Measurements from ENCODE around the gene FAF1. TPM values are rescaled to one million over a fixed set of nuclear protein-coding genes. Genes with fewer than 3 reads are reported as not detected.
"Not testable (repeated sequence)": the region's sequence is repeated elsewhere in the genome, so short reads cannot be mapped to it uniquely, and the experiment has no call there.

The FAF1 gene
- polyA plus RNA-seq (ENCODE audit: insufficient read length in 3 of 3), result 10 to 100 TPM; 69.2 to 76.7 (median 73.4) TPM

DNA sequence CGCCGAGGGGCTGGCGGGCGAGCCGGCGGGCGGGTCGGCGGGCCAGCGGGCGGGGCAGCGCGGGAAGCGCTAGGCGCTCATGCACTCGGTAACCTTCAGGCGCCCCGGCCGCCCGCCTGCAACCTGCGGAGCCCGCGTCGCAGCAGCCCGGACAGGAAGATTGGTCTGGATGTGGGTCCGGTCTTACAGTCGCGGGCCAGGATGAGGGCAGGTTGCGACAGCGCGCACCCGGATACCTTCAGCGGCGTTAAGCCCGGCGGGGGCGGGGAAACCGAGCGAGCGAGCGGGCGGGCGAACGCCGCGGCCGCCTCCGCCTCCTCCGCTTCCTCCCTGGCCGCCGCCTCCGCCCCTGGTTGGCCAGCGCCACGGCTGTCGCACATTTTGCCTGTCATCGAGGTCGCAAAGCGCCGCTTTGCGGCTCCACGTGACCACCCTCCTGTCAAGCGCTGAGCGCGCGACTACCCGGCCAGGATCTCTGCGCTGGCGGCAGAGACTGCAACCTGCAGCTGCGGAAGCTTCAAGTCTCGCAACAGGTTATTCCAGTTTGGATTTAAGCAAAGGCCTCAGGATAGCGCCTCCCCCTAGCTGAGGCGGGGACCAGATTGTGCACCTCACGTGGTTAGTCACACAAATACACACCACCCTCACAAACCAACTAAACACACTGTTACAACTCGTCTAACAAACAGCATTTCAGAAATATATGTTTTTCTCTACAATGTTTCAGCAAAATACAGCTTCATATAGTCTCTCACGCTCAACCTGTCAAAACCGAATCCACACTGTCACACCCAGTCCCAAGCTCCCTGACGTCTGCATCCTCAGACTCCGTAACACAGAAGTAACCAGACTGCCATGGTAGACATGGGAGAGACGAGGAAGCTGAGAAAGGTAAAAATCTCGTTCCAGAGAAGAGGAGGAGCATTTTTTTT, at the start of gene FAF1:
Gene FAF1, minus strand, starts transcription at position 355 of the 932 bp plus-strand sequence. CDS start 456 bp downstream, outside the sequence.
- DNase-seq (ENCODE audit: low read depth in 3 of 3, low spot score in 2 of 3), result peak; percentile 90 to 97 (median 92)

DNA sequence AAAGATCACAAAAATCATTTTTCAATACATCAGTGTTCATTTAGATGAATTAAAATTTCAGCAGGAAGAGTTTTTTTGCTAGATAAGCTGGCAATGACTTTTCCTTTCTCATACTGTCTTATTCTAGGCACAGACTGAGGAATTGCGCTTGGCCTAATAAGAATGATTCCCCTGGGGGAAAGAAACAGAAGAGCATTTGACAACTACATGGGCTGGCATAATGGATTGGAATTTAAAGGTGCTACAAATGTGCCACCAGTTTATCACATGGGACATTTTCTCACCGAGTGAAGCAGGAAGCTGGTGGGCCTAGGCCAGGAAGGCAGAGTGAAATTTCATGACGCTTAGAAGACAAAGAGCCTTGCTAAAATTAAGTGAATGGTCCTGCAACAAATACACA, 49.3 kb upstream of the FAF1 start:
- DNase-seq (ENCODE audit: low read depth in 3 of 3, low spot score in 2 of 3), result no peak

DNA sequence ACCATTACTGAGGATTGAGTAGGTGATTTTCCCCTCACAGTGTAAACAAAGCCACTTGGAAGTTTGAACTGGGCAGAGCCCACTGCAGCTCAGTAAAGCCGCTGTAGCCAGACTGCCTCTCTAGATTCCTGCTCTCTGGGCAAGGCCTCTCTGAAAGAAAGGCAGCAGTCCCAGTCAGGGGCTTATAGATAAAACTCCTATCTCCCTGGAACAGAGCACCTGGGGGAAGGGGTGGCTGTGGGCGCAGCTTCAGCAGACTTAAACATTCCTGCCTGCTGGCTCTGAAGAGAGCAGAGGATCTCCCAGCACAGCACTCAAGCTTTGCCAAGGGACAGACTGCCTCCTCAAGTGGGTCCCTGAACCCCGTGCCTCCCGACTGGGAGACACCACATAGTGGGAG, 45.5 kb upstream of the FAF1 start:
- not testable (repeated sequence) for DNase-seq (ENCODE audit: low read depth in 3 of 3, low spot score in 2 of 3)

DNA sequence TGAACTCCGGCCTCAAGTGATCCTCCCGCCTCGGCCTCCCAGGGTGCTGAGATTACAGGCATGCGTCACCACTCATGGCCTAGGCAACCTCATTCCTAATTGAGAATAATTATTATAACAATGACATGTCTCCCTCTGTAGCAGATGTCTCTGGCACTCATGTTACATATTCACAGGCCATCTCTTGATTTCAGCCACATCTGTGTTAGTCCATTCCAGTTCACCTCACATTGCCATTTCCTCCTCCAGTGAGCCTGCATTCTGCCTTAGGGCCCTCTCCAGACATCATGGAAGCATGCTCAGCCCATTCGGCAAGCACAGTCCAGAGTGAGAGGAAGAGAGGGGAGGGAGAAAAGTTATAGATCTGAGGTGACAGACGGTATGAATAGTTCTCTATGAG, 42.4 kb upstream of the FAF1 start:
- no peak for DNase-seq (ENCODE audit: low read depth in 3 of 3, low spot score in 2 of 3)

DNA sequence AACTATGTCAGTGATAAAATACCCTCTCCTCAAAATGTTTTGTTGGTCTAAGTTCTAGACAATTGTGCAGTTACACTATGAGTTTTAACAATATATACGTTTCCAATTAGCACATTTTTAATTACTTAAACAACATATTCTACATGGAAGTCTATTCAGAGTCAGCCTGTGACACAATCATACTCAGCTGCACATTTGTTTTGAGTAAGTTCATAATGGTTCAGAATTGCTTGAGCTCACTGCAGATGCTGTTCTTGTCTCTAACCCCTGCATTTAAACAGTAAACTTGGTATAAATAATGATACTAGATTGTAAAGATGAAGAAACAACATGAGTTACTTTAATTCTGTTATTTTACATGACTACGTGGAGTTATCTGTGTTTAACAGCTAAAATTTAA, 40.6 kb upstream of the FAF1 start:
- DNase-seq (ENCODE audit: low read depth in 3 of 3, low spot score in 2 of 3), result no peak

DNA sequence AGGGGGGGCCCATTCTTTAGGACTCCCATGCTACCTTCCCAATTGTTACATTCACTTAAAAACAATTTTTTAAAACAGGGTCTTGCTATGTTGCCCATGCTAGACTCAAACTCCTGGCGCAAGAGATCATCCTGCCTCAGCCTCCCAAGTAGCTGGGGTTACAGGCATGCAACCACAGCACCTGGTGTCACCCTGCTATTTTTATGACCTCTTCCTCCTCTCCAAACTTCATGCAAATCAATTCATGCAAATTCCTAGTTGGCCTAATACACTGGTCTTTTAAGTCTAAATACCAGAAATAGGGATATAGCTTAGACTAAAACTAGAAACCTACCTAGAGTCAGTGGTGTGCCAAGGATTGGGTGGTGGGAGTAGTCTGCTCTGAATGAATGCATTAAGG, 40.1 kb upstream of the FAF1 start:
- no peak for DNase-seq (ENCODE audit: low read depth in 3 of 3, low spot score in 2 of 3)

DNA sequence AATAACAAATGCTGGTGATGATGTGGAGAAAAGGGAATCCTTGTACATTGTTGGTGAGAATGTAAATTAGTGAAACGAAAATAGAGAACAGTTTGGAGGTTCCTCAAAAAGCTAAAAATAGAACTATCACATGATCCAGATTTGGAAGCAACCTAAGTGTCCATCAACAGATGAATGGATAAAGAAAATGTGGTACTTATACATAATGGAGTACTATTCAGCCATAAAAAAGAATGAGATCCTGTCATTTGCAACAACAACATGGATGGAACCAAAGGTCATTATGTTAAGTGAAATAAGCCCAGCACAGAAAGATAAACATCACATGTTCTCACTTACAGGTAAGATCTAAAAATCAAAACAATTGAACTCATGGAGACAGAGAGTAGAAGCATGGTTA, 39.3 kb upstream of the FAF1 start:
- not testable (repeated sequence) for DNase-seq (ENCODE audit: low read depth in 3 of 3, low spot score in 2 of 3)

DNA sequence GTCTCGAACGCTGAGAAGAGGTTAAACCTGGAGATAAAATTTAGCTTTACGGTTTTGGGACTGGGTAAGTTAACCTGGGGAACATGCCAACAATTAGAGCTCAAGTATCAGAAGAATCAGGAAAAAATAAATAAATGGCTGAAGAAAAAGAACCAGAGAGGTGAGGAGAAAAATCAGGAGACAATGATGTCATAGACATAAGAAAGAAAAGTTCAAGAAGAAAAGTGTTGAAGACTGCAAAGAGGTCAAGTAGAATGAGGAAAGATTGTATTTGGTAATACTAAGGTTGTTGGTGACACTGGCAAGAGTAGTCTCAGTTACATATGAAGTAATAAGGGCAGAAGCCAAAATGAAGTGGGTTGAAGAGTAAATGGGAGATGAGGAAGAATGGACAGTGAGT, 36.0 kb upstream of the FAF1 start:
- DNase-seq (ENCODE audit: low read depth in 3 of 3, low spot score in 2 of 3), result no peak

DNA sequence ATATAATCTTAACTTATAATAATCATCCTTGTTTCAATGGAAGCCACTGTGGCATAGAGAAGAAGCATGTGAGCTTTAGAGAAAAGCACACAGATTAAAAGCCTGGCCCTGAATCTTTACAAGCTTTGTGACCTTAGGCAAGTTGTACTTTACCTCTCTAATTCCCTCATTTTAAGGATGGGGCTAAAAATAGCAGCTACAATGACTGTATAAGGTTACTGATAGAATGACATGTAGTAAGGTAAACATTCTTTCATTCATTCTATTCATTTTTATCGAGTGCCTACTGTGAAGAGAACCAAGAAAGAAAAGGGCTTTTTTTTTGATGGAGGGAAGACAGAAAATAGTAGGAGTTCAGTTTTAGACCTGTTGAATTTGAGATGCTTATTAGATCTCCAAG, 35.6 kb upstream of the FAF1 start:
- DNase-seq (ENCODE audit: low read depth in 3 of 3, low spot score in 2 of 3), result no peak

DNA sequence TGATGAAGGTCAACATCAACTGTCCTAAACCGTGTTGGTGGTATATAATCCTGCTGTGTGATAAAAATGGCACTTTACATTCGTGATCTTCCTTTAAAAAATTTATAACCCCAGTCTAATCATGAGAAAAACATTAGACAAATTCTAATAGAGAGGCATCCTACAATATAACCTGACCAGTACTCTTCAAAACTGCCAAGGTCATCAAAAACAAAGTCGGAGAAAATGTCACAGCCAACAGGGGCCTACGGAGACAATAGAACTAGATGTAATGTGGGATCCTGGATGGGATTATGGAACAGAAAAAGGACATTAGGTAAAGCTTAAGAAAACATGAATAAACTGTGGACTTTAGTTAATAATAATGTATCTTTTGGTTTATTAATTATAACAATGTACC, 34.9 kb upstream of the FAF1 start:
- DNase-seq (ENCODE audit: low read depth in 3 of 3, low spot score in 2 of 3), result no peak

DNA sequence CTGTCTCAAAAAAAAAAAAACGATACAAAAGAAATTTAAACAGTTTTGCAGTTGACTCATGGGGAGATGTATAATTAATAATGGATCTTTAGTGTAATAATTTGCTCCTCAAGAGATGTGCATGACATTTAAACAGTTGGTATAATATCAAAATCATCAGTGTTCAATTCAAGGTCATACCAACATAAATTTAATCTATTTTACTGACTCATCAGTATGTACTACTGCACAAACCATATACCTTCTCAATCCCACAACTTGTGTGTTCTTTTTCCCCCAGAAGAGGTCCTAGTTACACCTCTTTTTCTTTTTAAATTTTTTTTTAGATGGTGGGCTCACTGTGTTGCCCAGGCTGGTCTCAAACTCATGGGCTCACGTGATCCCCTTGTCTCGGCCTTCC, 33.6 kb upstream of the FAF1 start:
- DNase-seq (ENCODE audit: low read depth in 3 of 3, low spot score in 2 of 3), result no peak

DNA sequence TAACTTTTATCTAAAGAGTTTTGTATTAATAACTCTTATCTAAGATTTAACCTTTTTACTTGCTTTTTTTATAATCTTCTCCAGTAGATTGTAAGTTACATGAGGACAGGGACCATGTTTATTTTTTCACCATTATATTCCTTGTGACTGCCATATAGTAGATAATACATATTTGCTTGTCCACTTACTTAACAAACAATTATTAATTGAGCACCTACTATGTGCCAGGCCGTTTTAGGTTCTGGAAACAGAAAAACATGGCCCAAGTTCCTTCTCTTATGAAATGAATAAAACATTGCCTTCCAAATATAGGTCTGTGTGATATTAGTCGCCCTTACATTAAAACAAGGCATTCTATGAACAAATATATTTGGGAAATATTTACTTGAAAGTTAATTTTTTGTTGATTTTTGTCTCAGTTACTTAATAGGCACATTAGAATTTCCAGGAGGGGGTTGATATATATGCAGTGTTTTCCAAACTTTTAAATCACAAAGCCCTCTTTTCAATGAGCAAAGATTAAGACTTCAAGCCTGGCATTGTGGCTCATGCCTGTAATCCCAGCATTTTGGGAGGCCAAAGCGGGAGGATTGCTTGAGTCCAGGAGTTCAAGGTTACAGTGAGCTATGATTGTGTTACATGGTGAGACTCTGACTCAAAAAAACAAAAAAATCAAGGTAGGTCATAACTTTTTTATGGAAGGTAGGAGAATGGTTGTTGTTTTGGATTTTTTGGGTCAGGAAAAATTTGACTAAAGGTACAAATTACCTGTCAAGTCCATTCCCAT, 32.7 kb upstream of the FAF1 start:
- DNase-seq (ENCODE audit: low read depth in 3 of 3, low spot score in 2 of 3), result no peak

DNA sequence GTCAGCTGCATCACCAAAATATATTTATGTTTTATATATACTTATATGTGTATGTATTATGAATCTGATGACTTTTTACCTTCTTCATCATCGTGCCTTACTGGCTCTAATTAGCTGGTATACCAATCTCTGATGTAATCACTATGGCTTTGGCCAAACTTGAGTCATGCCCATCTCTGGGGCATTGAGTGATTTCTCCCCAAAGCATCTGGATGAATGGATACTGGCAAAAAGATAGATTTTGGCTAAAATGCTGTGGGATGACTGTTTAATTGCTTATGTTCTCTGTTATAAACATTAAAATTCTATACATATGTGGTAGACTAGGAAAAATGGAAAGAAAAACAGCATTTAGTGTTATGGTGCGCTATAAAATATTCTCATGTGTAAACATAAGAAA, 29.6 kb upstream of the FAF1 start:
- DNase-seq (ENCODE audit: low read depth in 3 of 3, low spot score in 2 of 3), result no peak

DNA sequence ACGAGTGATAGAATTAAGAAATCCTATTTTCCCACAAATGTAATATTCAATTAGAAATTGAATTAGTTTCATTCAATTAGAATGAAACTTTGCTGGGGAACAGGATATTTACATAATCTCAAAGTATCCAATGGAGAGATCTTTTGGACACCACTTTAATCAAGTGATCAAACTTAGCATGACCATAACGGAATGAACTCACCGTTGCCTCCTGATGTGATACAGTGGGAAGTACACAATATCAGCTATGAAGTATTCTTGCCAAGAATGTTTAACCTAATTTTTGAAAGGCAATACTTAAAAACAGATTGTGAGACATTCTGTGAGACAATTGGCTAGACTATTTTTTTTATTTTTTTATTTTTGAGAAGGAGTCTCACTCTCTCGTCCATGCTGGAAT, 26.6 kb upstream of the FAF1 start:
- no peak for DNase-seq (ENCODE audit: low read depth in 3 of 3, low spot score in 2 of 3)

DNA sequence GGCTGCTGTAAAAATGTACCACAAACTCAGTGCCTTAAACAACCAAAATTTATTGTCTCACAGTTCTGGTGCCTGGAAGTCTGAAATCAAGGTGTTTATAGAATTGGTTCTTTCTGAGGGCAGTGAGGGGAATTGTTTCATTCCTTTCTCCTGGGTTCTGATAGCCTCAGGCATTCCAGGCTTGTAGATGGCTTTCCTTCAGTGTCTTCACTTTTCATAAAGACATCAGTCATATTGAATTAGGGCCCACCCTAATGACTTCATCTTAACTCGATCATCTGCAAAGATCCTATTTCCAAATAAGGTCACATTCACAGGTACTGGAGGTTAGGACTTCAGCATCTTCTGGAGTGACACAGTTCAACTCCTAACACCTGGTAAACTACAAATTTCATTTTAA, 25.0 kb upstream of the FAF1 start:
- DNase-seq (ENCODE audit: low read depth in 3 of 3, low spot score in 2 of 3), result no peak

DNA sequence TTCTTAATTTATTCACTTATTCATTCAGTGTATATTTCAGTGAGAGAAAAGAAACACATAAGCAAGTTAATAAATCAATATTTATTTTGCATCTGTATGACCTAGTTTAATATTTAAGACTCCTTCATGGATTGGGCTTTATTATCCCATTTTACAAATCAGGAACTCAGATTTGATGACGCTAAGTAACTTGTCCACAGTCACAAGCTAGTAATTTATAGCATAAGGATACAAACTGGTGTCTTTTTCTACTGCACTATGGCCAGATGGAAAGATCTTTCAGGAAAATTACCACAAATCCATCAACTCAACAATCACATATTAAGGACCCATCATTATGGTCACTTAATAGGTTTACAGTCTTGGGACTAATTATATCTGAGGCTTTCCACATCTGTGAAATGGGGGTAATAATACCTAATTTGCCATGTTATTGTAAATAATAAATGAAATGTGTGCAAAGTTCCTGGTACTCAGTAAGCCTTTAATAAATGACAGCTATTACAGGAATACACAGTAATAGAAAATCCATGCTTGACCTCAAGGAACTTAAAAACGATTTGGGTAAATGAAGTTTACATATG, 23.2 kb upstream of the FAF1 start:
- DNase-seq (ENCODE audit: low read depth in 3 of 3, low spot score in 2 of 3), result no peak

DNA sequence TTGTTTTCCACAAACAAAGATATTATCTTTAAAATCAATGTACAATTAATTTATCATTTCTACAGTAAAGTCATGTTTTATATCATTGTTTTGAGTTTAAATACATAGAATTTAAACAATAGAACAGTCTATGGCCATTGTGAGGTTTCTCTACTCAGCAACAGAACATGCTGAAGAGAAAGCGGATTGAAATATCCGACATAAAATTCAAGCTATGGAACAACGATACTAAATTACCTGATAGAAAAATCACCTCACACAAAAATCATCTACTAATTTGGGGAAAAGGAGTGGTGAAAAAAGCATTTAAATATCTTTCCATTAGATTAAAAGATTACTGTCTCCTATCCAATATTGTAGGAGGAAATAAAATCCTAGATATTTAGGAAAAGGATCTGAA, 22.5 kb upstream of the FAF1 start:
- no peak for DNase-seq (ENCODE audit: low read depth in 3 of 3, low spot score in 2 of 3)

DNA sequence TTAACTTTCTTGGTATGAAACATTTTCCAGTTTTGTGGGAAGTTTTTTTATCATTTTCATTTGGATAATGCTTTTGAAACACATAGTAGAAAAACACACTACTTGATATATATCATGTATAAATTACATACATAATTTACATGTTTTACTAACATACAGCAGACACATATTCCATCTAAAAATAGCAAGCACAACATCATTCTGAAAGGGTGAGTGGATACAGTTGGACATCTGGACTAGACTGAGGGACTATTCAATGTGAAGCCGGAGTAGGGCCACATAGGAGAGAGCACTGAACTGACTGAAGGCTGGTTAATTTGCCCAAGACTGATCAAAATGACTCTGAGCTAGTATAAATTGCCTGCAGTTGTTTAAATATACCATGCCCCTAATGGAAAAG, 21.7 kb upstream of the FAF1 start:
- no peak for DNase-seq (ENCODE audit: low read depth in 3 of 3, low spot score in 2 of 3)

DNA sequence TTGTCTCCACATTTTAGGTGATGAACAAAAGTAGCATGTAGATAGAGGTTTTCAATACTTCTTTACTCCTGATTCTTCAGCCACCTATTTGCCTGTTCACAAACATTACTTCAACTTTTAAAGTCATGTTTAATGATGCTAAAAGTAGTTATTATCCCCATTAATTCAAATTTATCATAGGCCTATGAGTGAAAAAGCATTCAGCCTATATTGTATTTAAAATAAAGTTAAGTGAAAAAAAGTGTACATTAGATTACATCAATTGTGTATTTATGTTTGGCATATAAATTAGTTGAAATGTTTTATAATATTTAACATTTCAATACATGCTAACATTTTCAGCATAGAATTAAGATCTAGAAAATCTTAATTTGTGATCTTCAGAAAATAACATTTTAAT, 20.4 kb upstream of the FAF1 start:
- no peak for DNase-seq (ENCODE audit: low read depth in 3 of 3, low spot score in 2 of 3)

DNA sequence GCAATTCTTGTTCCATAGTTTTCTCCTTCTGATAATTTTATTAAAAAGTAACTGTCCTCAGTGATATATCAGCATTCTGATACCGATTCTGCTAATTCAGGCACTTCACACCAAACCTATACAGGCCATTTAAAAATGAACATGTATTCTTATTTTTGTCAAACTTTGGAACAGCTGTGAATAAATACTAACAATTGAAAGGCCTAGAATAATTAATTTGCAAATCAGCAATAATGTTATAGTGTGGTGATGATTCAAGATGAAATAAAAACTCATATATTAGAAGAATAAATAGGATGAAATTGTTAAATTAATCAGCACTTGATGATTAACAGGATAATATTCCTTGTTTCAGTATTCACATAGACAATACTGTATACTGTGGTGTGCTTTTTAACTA, 19.9 kb upstream of the FAF1 start:
- no peak for DNase-seq (ENCODE audit: low read depth in 3 of 3, low spot score in 2 of 3)
